SIG-M5 treated with dmso at 0.1 percent for 504 hours (cell line): ENCODE data around the gene PRPSAP1.

Experiments
- DNase-seq: peaks from one replicate; lab custom pipeline; 2025; ENCODE audit not compliant: unreplicated experiment; lab: John Stamatoyannopoulos, UW

Gene PRPSAP1

GRCh38 chr17:76353599-76354316 lies at the start of gene PRPSAP1:
Gene PRPSAP1, minus strand, starts transcription at chr17:76353916. Its CDS starts 213 bp downstream, at chr17:76353703.
- peak; percentile 92 for DNase-seq

GRCh38 chr17:76402711-76403110 lies 49.0 kb upstream of the PRPSAP1 start:
- no peak for DNase-seq

GRCh38 chr17:76399175-76400172 lies 45.8 kb upstream of the PRPSAP1 start:
- no peak for DNase-seq

DNA sequence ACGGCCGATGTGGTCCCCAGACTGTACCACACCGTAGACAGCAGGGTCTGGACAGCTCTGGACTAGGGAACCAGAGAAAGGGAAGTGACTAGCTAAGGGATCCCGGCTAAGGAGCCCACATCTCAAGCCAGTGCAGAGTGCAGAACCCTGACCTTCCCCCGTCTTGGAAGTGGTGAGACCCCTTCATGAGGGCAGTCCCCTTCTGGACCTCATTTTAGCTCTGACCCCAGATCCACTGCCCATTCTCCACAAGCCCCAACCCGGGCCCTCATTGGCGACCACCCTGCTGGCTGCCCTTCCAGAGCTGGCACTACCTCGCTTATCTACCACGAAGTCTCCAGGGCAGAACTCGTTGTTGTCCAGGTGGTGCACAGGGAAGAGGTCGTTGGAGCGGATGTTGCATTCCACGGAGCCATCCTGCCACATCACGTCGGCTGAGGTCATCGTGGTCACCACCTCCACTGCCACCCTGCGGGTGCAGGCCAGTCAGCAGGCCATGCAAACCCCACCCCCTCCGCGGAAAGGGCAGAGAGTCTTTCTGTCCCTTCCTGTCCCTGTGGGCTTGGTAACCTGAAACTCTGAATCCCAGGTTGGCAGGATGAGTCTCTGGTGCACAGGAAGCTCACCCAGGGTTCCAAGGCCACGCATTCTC lies 44.9 kb upstream of the PRPSAP1 start:
- DNase-seq, result no peak

GRCh38 chr17:76397687-76398522 lies 44.2 kb upstream of the PRPSAP1 start:
- DNase-seq, result peak; percentile 70

DNA sequence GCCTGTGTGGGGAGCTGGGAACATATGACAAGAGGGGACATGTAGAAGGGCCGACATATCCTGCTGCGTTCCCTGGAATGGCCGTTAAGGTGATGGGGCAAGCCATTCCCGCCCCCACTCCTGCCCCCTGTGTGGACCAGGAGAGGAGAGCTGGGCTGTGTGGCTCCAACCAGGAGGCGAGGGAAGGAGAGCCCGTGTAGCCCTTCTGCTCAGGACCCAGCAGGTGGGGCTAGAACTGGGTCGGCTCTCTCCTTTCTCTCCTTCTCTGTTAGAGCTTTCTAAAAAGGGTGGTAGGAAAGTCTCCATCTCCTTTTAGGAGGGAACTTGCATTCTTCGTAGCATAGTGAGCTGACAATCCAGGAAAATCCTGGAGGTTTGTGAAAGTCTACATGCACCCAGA lies 43.5 kb upstream of the PRPSAP1 start:
- no peak for DNase-seq

- DNase-seq, result no peak
Observed at GRCh38 chr17:76395980-76396379, 42.3 kb upstream of the PRPSAP1 start.

DNA sequence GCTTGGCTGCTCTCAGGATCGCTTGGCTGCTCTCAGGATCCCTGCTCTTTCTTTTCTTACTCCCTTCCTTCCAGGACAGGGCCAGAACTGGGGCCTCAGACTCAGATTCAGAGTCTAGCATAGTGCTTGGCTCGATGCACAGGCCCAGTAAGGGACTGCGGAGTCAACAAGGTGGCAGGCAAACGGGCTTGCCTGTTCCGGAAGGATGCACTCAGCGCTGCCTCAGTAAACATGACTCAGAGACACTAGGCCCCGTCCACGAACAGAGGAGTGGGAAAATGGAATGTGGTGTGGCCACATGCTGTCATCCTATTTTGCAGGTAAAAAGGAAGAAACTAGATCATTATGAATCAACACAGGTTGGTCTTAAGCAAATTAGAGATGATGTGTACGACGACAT lies 40.5 kb upstream of the PRPSAP1 start:
- no peak for DNase-seq

GRCh38 chr17:76391200-76391715 lies 37.5 kb upstream of the PRPSAP1 start:
- DNase-seq, result no peak

DNA sequence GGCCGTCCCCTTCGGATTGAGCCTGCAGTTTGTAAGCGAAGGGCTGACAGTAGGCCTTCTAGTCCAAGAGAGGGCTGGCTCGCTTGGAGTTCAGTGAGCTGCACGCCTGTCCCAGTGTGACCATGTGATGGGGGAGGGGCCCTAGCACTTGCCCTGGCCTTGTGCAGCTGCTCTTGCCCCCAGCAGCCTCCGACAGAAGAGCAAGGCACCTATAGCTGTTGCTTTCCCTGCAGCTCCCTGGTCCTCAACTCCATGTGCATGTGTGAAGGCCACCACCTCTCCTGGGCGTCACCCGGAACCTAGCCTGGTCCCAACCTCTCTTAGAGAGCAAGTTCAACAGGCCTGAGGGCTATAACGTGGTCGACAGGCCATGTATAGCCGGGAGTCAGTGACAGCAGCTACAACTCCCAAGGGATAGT lies 36.3 kb upstream of the PRPSAP1 start:
- no peak for DNase-seq

DNA sequence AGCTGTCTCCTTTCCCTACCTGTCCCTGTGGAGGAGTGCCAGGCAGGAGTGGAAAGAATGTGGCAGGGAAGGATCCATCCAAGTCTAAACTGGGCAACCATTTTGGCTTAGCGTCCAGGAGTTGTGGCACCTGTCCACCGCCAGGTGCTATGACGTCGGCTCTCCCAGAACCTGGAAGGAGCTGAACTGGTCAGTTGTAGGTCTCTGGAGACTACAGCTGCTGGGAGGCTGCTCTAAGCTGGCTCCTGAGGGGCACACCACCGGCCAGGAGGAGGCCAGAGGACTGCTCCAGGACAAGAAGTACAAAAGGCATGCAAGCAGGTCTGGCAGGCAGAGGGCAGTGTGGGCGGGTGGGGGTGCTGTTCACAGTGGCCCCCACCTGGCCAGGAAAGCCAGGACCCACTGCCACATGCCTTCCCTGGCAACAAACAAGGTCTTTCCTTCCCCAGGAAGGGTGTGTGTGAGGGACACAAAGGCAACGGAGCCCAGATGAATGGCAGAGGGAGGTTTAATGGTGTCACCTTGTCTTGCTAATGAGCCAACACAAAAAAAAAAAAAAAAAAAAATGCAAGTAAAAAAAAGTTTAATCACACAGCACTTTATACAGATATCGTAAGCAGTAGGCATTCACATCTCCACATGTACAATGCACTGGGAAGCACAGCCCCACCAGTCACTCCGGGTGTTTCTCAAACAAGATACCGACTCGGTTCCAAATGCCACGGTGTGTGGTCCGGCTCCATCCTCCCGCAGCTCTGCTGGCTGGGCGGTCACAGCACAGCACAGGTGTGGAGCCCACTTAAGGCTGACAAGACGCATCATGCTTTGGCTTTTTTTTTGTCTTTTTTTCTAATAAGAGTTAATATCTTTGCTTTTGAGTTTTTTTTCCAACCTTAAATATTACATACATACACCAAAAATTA lies 35.5 kb upstream of the PRPSAP1 start:
- DNase-seq, result no peak

DNA sequence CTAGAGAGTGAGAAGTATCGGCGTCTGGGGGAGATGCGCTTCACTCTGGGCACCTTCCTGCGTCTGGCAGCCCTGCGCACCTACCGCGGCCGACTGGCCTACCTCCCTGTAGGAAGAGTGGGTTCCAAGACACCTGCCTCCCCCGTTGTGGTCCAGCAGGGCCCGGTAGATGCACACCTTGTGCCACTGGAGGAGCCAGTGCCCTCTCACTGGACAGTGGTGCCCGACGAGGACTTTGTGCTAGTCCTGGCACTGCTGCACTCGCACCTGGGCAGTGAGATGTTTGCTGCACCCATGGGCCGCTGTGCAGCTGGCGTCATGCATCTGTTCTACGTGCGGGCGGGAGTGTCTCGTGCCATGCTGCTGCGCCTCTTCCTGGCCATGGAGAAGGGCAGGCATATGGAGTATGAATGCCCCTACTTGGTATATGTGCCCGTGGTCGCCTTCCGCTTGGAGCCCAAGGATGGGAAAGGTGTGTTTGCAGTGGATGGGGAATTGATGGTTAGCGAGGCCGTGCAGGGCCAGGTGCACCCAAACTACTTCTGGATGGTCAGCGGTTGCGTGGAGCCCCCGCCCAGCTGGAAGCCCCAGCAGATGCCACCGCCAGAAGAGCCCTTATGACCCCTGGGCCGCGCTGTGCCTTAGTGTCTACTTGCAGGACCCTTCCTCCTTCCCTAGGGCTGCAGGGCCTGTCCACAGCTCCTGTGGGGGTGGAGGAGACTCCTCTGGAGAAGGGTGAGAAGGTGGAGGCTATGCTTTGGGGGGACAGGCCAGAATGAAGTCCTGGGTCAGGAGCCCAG lies 33.5 kb upstream of the PRPSAP1 start:
- DNase-seq, result no peak

DNA sequence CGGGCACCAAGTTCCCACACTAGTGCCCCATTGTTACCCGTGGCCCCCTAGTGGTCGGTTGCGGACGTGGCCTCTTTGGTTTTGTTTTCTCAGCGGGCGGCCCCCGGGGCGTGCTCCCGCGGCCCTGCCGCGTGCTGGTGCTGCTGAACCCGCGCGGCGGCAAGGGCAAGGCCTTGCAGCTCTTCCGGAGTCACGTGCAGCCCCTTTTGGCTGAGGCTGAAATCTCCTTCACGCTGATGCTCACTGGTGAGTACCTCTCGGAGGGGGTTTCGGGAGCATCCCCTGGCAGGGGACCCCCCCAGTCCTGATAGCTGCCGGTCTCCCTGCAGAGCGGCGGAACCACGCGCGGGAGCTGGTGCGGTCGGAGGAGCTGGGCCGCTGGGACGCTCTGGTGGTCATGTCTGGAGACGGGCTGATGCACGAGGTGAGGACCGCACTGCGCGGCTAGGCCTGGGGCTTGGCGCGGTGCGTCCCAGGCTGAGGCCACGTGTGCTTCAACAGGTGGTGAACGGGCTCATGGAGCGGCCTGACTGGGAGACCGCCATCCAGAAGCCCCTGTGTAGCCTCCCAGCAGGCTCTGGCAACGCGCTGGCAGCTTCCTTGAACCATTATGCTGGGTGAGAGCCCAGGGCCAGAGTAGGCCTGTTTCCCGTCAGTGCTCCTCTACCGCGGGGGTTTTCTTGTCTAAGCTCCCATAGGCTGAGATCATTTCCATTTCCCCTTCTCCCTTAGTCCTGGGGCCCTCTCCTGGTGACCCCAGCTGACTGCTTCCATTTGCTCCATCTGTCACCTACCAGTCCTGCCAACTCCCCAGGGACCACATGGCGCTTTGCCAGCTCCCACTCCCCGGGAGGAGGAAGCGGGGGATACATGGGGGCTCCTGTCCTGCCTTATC lies 32.4 kb upstream of the PRPSAP1 start:
- peak; percentile 82 for DNase-seq

- DNase-seq, result peak; percentile 27
Observed at GRCh38 chr17:76384987-76385891, 31.5 kb upstream of the PRPSAP1 start.

GRCh38 chr17:76384222-76384986 lies 30.7 kb upstream of the PRPSAP1 start, which contains the start of gene SPHK1:
Gene SPHK1, plus strand, starts transcription at chr17:76384609. Its CDS starts 1,036 bp downstream, at chr17:76385645.
- peak; percentile 66 for DNase-seq
